ENCODE measurements around the gene SLC25A5.
"Not testable (repeated sequence)": the region's sequence is repeated elsewhere in the genome, so short reads cannot be mapped to it uniquely, and the experiment has no call there.

SLC25A5 gene

GRCh38 chrX:119486745-119487144 is 18.5 kb downstream of the SLC25A5 start:
- DNase-seq, result no peak
- TF ChIP-seq GATA1 (IDR thresholded peaks at IDR 0.05; ENCODE audit: low read depth, low read length) (no peak), POLR2A (IDR thresholded peaks at IDR 0.05; ENCODE audit: low read length) (no peak)

- DNase-seq, result not testable (repeated sequence)
These were observed 19.5 kb downstream of the SLC25A5 start for GRCh38 chrX:119487766-119488165.

DNA sequence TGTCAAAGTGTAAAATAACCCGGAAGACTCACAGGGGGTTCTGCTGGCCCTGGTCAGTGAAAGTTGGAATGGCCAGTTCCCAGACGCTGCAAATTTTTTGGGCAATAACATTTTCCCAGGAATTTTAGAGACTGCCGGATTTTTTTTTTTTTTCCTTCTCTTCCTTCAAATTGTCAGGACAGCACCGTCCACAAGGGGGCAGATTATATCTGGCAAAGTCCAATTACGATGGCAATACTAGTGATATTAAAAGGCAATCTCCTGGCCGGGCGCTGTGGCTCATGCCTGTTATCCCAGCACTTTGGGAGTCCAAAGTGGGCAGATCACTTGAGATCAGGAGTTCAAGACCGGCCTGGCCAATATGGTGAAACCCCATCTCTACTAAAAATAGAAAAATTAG is 20.5 kb downstream of the SLC25A5 start:
- TF ChIP-seq GATA1 (IDR thresholded peaks at IDR 0.05; ENCODE audit: low read depth, low read length), result no peak
- no peak for TF ChIP-seq POLR2A (IDR thresholded peaks at IDR 0.05; ENCODE audit: low read length)
- DNase-seq, result peak; percentile 27 to 59

- TF ChIP-seq GATA1 (IDR thresholded peaks at IDR 0.05; ENCODE audit: low read depth, low read length) (no peak), POLR2A (IDR thresholded peaks at IDR 0.05; ENCODE audit: low read length) (no peak)
- no peak for DNase-seq
These were observed 21.2 kb downstream of the SLC25A5 start for GRCh38 chrX:119489212-119490074.

GRCh38 chrX:119492463-119492862 is 24.2 kb downstream of the SLC25A5 start:
- DNase-seq, result no peak
- TF ChIP-seq POLR2A (IDR thresholded peaks at IDR 0.05; ENCODE audit: low read length) (no peak), GATA1 (IDR thresholded peaks at IDR 0.05; ENCODE audit: low read depth, low read length) (no peak)

DNA sequence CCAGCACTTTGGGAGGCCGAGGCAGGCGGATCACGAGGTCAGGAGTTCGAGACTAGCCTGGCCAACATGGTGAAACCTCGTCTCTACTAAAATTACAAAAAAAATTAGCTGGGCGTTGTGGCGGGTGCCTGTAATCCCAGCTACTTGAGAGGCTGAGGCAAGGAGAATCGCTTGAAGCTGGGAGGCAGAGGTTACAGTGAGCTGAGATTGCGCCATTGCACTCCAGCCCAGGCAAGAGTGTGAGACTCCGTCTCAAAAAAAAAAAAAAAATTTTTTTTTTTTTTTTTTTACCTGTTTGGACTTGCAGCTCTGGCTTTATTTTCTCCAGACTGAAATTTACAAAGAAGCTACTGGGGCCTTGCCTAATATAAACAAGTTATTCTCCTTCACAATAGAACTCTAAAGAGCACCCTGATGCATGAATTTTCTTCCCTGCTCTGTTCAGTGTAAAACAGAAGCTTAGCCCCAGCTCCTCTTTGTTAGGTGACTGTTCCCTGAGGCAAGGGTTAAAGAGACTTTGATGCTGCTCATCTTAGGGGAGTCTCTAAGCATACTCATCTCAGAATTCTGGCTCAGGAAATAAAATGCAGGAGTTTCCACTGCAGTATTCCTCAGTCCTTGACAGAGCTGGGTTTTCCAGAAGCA is 25.7 kb downstream of the SLC25A5 start:
- DNase-seq, result not testable (repeated sequence)

GRCh38 chrX:119495734-119496726 is 27.8 kb downstream of the SLC25A5 start:
- no peak for DNase-seq

GRCh38 chrX:119497185-119497584 is 28.9 kb downstream of the SLC25A5 start:
- DNase-seq, result no peak
- TF ChIP-seq POLR2A (IDR thresholded peaks at IDR 0.05; ENCODE audit: low read length), result no peak
- TF ChIP-seq GATA1 (IDR thresholded peaks at IDR 0.05; ENCODE audit: low read depth, low read length), result no peak

More at GRCh38 chrX:119495734-119496726, 27.8 kb downstream of the SLC25A5 start:
- TF ChIP-seq GATA1 (IDR thresholded peaks at IDR 0.05; ENCODE audit: low read depth, low read length) (no peak), POLR2A (IDR thresholded peaks at IDR 0.05; ENCODE audit: low read length) (no peak)

GRCh38 chrX:119500061-119500800 is 32.0 kb downstream of the SLC25A5 start:
- no peak for TF ChIP-seq POLR2A (IDR thresholded peaks at IDR 0.05; ENCODE audit: low read length)
- TF ChIP-seq GATA1 (IDR thresholded peaks at IDR 0.05; ENCODE audit: low read depth, low read length), result no peak
- DNase-seq, result no peak

DNA sequence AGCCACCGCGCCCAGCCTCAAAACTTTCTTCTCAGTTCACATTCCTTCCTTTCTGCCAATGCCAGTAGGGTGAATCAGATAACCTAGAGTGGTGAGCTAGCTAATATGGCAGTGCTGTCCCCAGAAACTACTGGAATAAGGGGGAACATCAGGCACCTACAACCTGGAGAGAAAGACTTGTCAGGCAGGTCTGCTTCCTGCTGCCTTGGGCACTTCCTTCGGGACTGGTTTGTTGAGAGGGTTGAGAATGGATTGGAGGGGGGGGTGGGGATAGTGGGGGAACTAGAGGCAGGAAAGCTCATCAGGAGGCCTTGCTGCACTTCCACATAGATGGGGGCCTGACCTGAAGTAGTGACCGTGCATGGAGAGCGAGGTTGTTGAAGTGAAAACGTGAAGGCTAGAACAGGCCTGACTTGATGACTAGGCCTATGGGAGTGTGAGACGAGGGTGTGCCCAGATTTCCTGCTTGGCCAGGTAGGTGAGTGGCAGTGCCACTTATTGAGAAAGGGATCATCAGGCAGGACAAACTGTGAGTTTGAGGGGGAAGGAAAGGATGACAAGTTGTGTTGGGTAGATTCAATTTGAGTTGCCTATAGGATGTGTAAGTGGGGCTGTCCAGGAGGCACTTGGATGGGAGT is 33.4 kb downstream of the SLC25A5 start:
- no peak for DNase-seq
- TF ChIP-seq GATA1 (IDR thresholded peaks at IDR 0.05; ENCODE audit: low read depth, low read length), result no peak
- no peak for TF ChIP-seq POLR2A (IDR thresholded peaks at IDR 0.05; ENCODE audit: low read length)

DNA sequence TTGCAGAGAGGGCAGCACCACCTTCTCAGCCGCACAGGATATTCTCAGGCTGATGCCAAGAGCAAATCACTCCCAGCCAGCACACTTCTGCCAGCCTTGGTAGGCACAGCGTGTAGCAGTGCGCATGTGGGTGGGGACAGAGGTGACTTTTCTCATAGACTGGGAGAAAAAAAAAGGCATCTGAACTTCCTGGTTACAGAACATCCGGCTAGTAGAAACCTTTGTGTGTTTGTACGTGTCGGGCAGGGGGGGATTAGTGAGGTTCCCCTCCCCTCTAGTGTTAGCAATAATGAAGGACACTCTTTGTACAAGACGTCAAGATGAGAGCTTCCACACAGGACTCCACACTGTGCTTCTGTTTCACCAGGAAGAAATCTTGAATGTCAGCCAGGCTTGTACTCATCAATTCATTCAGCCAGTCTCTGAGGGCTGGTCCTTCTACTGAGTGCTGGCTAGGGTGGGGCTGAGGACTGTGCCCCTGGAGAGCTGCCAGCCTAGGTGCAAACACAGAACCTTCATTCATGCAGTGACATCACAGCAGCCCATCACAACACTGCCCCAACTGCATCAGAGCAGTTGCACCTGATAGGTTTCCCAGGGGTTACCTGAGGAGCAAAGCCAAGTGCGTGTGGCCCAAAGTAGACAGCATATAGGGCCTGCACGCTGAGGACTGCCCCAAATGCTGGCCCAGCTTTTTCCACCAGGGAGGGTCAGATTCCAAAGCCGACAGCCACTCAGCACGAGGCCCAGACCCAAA is 34.7 kb downstream of the SLC25A5 start:
- no peak for DNase-seq
- TF ChIP-seq GATA1 (IDR thresholded peaks at IDR 0.05; ENCODE audit: low read depth, low read length) (no peak), POLR2A (IDR thresholded peaks at IDR 0.05; ENCODE audit: low read length) (no peak)

DNA sequence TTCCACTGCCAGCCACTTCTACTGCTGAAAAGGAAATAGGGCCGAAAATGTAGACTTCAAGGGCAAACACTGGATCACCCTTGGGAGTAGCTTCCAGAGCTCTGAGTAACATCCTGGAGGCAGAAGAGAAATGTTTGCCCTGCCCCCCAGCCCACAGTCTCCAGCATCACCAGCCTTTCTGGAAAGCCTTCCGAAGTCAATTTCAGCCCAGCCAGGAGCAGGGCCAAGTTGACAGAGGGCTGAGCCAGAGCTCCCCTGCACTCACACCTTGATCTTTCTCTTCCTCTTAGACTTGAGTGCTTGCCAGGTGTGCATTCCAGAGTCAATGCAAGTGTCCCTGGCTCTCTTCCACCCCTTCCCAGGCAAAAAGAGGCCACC is 35.2 kb downstream of the SLC25A5 start:
- TF ChIP-seq POLR2A (IDR thresholded peaks at IDR 0.05; ENCODE audit: low read length), result no peak
- TF ChIP-seq GATA1 (IDR thresholded peaks at IDR 0.05; ENCODE audit: low read depth, low read length), result no peak
- DNase-seq, result no peak

- not testable (repeated sequence) for DNase-seq
These were observed 36.9 kb downstream of the SLC25A5 start for GRCh38 chrX:119505145-119505544.
